Middle frontal gyrus (tissue), 1 donor: ENCODE measurements around the gene CLDN24.

Experiments used
- DNase-seq: peaks from one replicate; pipeline ENCODE4 v3.0.0-alpha.2; 2015; ENCODE audit warnings: low spot score; ENCODE audit errors: extremely low spot score

Gene CLDN24

DNA sequence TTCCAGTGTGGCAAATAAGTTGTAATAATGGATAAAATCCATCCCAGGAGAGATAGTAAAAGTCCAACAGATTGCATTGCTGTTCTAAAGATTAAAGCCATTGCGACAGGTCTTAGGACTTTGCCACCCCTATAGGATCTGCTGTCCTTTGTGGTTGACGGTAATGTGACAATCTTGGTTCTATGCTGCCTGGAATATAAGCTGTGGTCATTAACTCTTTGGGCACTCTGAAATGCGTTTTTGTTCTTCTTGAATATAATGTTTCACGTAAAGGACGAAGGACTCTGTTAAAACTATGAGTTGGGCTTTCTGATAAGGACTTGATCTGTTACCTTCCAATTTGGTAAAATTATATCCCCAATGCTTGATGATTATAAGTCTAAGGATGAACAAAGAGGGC lies at the start of gene CLDN24:
CLDN24 (minus strand) TSS at position 101 of the 400 bp plus-strand sequence; CDS start at position 101, 0 bp downstream.
- DNase-seq: no peak

DNA sequence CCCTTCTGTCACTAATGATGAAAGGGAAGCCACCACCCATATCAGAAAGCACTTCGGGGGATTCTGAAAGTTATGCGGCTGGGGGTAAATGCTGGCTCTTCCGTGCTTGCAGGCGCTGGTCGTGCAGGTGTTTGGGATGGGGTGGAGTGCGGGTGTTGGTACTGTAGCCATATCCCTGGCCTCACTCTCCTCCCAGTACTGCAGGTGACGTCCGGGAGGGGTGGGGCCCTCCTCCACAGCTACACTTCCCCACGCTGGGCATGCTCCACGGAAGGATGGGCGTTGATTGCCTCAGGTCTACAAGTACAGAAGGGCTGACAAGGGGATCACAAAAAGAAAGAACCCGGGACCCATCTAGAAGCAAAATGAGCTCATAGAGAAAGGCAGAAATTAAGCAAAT lies 48.6 kb upstream of the CLDN24 start:
- no peak for DNase-seq

GRCh38 chr4:183369073-183369472 lies 46.8 kb upstream of the CLDN24 start:
- DNase-seq: no peak

- no peak for DNase-seq
Measured at GRCh38 chr4:183366206-183366835, 44.1 kb upstream of the CLDN24 start.

DNA sequence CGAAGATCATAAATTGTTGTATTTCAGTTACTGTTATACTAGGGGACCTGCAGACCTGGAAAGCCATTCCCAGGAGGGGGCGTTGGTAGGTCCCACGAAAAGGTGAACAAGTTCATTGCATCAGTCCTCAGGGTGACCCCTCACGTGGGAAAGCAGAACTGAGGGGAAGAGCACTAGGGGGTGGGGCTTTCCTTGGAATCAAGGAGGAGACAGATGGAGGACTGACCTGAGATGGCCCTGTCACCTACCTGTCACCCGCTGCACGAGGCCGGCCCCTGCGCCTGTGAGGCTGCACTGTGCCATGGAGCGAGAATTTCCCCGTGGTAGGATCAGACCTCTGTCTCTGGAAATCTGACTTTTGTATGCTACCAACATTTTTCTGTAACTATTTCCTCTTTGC lies 41.8 kb upstream of the CLDN24 start:
- DNase-seq: no peak

DNA sequence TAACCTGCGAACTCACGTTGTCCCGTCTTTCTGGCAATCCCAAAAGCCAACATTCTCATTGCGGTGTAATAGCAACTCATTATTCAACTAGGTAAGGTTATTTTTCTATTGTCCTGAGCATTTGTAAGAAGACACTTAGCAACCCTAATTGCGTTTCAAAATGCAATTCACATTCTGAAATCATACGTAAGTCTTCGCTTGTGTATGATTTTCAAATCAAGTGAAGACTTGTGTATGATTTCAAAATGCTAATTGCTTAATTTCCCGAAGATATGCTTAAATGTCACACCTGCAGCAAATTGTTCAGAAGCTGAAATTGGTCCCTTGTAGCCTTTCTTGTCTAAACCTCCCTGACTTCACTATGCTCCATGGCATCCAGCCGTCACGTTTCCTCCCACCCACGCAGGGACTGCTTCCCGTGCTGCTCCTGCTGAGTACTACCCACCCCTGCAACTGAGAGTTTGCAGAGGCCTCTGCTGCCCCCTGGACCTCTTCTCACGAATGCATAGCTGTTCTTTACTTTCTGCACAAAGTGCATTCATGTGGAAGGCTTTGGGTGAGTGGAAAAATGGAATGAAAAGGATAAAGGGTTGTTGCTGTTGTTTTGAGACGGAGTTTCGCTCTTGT lies 40.8 kb upstream of the CLDN24 start:
- no peak for DNase-seq

- no peak for DNase-seq
Measured at GRCh38 chr4:183362036-183362435, 39.8 kb upstream of the CLDN24 start.

GRCh38 chr4:183360161-183360919 lies 38.1 kb upstream of the CLDN24 start:
- no peak for DNase-seq

GRCh38 chr4:183358215-183358755 lies 36.1 kb upstream of the CLDN24 start:
- DNase-seq: no peak

- DNase-seq: no peak
Measured at GRCh38 chr4:183356931-183357675, 34.9 kb upstream of the CLDN24 start.

- DNase-seq: no peak
Measured at GRCh38 chr4:183356173-183356830, 34.1 kb upstream of the CLDN24 start.

GRCh38 chr4:183355405-183355804 lies 33.2 kb upstream of the CLDN24 start:
- no peak for DNase-seq

DNA sequence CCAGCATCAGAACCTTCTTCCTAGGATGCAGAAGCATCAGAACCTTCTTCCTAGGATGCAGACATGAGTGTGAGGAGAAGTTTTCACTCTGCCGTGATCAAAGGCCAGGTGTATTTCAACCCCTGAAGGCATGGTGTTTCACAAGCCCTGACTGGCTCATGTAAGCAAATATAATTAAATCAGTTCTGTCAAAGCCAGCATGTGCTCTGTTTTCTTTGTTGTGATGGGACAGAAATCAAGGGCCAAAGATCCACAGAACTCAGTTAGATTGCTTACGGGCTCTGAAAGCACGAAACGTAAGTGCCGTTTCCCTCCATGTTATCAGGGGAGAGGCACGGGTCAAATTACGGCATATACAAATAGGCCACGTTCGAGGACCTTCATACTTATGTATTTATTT lies 32.0 kb upstream of the CLDN24 start:
- no peak for DNase-seq

- no peak for DNase-seq
Measured at GRCh38 chr4:183353557-183353956, 31.3 kb upstream of the CLDN24 start.

GRCh38 chr4:183352546-183352945 lies 30.3 kb upstream of the CLDN24 start:
- DNase-seq: no peak

GRCh38 chr4:183350317-183351071 lies 28.3 kb upstream of the CLDN24 start:
- DNase-seq: no peak

- no peak for DNase-seq
Measured at GRCh38 chr4:183349673-183350072, 27.4 kb upstream of the CLDN24 start.

DNA sequence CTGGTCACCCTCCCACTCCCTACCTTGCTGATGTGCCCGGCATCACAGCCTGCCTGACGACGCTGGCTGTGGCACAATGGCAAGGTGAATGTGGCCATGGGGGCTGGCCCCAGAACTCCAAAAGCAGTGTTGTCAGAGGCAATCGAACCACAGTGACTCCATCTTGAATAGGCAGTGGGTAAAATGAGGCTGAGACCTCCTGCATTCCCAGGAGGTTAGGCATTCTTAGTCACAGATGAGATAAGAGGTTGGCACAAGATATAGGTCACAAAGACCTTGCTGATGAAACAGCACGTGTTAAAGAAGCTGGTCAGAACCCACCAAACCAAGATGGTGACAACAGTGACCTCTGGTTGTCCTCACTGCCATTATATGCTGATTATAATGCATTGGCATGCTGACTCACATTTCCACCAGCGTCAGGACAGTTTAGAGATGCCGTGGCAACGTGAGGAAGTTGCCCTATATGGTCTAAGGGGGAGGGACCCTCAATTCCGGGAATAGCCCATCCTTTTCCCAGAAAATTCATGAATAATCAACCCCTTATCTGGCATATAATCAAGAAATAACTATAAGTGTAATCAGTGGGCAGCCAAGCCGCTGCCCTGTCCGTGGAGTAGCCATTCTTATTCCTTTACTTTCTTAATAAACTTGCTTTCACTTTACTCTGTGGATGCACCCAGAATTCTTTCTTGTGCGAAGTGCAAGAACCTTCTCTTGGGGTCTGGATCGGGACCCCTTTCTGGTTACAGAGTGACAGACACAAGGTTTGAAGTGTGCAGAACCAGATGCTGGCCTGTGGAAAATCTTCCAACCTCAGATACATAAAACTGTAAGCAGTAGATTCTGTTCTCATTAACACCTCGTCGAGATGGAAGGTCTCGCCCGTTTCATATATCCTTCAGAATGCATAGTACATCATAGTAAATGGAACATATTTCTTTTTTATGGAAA lies 26.8 kb upstream of the CLDN24 start:
- DNase-seq: no peak

- DNase-seq: no peak
Measured at GRCh38 chr4:183348136-183348535, 25.9 kb upstream of the CLDN24 start.
